Activated CD4-positive, CD25-positive, alpha-beta regulatory T cell treated with anti-CD3 and anti-CD28 coated beads, Interleukin-2, amount 50 U/mL, for 16 hours (primary cell): ENCODE data around the gene SMPDL3A.

ENCODE experiments used
- DNase-seq: peaks from one replicate; pipeline ENCODE4 v3.0.0-alpha.2; 2020; ENCODE audit warnings: low read depth, low spot score

Gene SMPDL3A

DNA sequence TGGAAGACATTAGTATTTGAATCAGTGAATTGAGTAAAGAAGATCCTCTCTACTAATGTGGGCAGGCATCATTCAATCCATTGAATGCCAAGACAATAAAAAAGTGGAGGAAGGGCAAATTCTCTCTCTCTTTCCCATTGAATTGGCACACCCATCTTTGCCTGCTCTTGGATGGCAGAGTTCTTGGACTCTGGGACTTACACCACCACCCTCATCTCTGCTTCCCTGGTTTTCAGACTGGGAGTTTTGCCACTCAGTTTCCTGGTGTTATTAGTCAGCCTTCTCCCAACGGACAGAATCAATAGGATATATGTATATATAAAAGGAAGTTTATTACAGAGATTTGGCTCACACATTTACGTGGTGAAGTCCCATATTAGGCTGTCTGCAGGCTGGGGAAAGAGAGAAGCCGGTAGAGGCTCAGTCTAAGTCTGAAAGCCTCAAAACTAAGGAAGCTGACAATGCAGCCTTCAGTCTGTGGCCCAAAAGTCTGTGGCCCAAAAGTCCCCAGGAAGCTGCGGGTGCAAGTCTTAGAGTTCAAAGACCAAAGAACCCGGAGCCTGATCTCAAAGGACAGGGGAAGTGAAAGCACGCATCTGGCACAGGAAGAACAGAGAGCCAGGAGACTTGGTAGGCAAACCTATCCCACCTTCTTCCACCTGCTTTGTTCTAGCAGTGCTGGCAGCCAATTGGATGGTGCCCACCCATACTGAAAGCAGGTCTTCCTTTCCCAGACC, 64.4 kb downstream of the SMPDL3A start:
- no peak for DNase-seq
